ENCODE measurements around the gene STX10.

- no peak for TF ChIP-seq CTCF (IDR thresholded peaks at IDR 0.05)
- no peak for TF ChIP-seq PREB (CRISPR knock-in tag; IDR thresholded peaks at IDR 0.05; ENCODE audit: borderline replicate concordance)
- TF ChIP-seq, protein P1, sequence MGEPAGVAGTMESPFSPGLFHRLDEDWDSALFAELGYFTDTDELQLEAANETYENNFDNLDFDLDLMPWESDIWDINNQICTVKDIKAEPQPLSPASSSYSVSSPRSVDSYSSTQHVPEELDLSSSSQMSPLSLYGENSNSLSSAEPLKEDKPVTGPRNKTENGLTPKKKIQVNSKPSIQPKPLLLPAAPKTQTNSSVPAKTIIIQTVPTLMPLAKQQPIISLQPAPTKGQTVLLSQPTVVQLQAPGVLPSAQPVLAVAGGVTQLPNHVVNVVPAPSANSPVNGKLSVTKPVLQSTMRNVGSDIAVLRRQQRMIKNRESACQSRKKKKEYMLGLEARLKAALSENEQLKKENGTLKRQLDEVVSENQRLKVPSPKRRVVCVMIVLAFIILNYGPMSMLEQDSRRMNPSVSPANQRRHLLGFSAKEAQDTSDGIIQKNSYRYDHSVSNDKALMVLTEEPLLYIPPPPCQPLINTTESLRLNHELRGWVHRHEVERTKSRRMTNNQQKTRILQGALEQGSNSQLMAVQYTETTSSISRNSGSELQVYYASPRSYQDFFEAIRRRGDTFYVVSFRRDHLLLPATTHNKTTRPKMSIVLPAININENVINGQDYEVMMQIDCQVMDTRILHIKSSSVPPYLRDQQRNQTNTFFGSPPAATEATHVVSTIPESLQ (CRISPR knock-in tag; IDR thresholded peaks at IDR 0.05): no peak
- TF ChIP-seq TCF7 (CRISPR knock-in tag; IDR thresholded peaks at IDR 0.05; ENCODE audit: low read depth): no peak
- no peak for TF ChIP-seq IRF2 (CRISPR knock-in tag; IDR thresholded peaks at IDR 0.05; ENCODE audit: borderline replicate concordance, low read depth)
- TF ChIP-seq NR2C2 (CRISPR knock-in tag; IDR thresholded peaks at IDR 0.05): no peak
- no peak for TF ChIP-seq KAT7 (CRISPR knock-in tag; IDR thresholded peaks at IDR 0.05; ENCODE audit: borderline replicate concordance)
- TF ChIP-seq, protein P2, sequence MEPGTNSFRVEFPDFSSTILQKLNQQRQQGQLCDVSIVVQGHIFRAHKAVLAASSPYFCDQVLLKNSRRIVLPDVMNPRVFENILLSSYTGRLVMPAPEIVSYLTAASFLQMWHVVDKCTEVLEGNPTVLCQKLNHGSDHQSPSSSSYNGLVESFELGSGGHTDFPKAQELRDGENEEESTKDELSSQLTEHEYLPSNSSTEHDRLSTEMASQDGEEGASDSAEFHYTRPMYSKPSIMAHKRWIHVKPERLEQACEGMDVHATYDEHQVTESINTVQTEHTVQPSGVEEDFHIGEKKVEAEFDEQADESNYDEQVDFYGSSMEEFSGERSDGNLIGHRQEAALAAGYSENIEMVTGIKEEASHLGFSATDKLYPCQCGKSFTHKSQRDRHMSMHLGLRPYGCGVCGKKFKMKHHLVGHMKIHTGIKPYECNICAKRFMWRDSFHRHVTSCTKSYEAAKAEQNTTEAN (CRISPR knock-in tag; IDR thresholded peaks at IDR 0.05): no peak
- TF ChIP-seq, protein P3, sequence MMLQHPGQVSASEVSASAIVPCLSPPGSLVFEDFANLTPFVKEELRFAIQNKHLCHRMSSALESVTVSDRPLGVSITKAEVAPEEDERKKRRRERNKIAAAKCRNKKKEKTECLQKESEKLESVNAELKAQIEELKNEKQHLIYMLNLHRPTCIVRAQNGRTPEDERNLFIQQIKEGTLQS (CRISPR knock-in tag; conservative IDR thresholded peaks at IDR 0.05): no peak
- TF ChIP-seq, protein P4, sequence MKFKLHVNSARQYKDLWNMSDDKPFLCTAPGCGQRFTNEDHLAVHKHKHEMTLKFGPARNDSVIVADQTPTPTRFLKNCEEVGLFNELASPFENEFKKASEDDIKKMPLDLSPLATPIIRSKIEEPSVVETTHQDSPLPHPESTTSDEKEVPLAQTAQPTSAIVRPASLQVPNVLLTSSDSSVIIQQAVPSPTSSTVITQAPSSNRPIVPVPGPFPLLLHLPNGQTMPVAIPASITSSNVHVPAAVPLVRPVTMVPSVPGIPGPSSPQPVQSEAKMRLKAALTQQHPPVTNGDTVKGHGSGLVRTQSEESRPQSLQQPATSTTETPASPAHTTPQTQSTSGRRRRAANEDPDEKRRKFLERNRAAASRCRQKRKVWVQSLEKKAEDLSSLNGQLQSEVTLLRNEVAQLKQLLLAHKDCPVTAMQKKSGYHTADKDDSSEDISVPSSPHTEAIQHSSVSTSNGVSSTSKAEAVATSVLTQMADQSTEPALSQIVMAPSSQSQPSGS (CRISPR knock-in tag; IDR thresholded peaks at IDR 0.05; ENCODE audit: borderline replicate concordance, low read depth): no peak
- no peak for TF ChIP-seq NFYB (CRISPR knock-in tag; conservative IDR thresholded peaks at IDR 0.05; ENCODE audit: low read depth)
Observed at GRCh38 chr19:13159713-13160112, 9.5 kb upstream of the STX10 start.

All from WTC11 (cell line).